Measurements from ENCODE around the gene LSM11.

The LSM11 gene

GRCh38 chr5:157766902-157767301 lies 23.4 kb downstream of the LSM11 start:
- in situ Hi-C loops (cut with HindIII; ENCODE audit: low sequenced_read_pairs), result no loop called here

GRCh38 chr5:157767689-157768088 lies 24.2 kb downstream of the LSM11 start:
- in situ Hi-C loops (cut with HindIII; ENCODE audit: low sequenced_read_pairs), result no loop called here

GRCh38 chr5:157770665-157771064 lies 27.2 kb downstream of the LSM11 start:
- in situ Hi-C loops (cut with HindIII; ENCODE audit: low sequenced_read_pairs), result no loop called here

- in situ Hi-C loops (cut with HindIII; ENCODE audit: low sequenced_read_pairs), result no loop called here
Observed at GRCh38 chr5:157772127-157772526, 28.6 kb downstream of the LSM11 start.

GRCh38 chr5:157778121-157778805 lies 34.8 kb downstream of the LSM11 start:
- in situ Hi-C loops (cut with HindIII; ENCODE audit: low sequenced_read_pairs), result no loop called here

- in situ Hi-C loops (cut with HindIII; ENCODE audit: low sequenced_read_pairs), result no loop called here
Observed at GRCh38 chr5:157779221-157779620, 35.7 kb downstream of the LSM11 start.

GRCh38 chr5:157785801-157786200 lies 42.3 kb downstream of the LSM11 start:
- in situ Hi-C loops (cut with HindIII; ENCODE audit: low sequenced_read_pairs), result no loop called here

GRCh38 chr5:157793301-157793700 lies 49.8 kb downstream of the LSM11 start:
- in situ Hi-C loops (cut with HindIII; ENCODE audit: low sequenced_read_pairs), result no loop called here

GRCh38 chr5:157799578-157799977 lies 56.1 kb downstream of the LSM11 start:
- in situ Hi-C loops (cut with HindIII; ENCODE audit: low sequenced_read_pairs), result no loop called here

GRCh38 chr5:157800137-157800536 lies 56.6 kb downstream of the LSM11 start:
- in situ Hi-C loops (cut with HindIII; ENCODE audit: low sequenced_read_pairs), result no loop called here

GRCh38 chr5:157802736-157803135 lies 59.2 kb downstream of the LSM11 start:
- in situ Hi-C loops (cut with HindIII; ENCODE audit: low sequenced_read_pairs), result no loop called here

- in situ Hi-C loops (cut with HindIII; ENCODE audit: low sequenced_read_pairs), result no loop called here
Observed at GRCh38 chr5:157808043-157808442, 64.5 kb downstream of the LSM11 start.

Data from DLD1 (cell line).